ENCODE measurements around the gene CCR6.
"Not testable (repeated sequence)": the region's sequence is repeated elsewhere in the genome, so short reads cannot be mapped to it uniquely, and the experiment has no call there.

DNA sequence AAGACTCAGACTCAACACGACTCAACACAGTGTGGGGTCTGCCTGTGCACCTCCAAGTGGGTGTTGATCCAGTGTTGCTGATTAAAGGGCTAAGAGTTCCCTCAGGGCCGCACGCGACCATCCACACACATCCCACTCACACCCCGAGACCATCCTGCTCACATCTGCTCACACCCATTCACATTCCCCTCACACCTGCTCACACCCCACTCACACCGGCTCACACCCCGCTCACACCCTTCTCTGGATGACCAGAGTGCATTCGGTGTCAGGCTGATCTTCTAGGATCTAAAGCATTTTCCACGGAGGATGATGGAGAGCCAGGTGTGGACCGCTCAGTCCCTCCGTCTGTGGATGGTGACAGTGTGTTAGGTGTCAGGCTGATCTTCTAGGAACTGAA, 48.4 kb downstream of the CCR6 start:
- TF ChIP-seq, protein P1, sequence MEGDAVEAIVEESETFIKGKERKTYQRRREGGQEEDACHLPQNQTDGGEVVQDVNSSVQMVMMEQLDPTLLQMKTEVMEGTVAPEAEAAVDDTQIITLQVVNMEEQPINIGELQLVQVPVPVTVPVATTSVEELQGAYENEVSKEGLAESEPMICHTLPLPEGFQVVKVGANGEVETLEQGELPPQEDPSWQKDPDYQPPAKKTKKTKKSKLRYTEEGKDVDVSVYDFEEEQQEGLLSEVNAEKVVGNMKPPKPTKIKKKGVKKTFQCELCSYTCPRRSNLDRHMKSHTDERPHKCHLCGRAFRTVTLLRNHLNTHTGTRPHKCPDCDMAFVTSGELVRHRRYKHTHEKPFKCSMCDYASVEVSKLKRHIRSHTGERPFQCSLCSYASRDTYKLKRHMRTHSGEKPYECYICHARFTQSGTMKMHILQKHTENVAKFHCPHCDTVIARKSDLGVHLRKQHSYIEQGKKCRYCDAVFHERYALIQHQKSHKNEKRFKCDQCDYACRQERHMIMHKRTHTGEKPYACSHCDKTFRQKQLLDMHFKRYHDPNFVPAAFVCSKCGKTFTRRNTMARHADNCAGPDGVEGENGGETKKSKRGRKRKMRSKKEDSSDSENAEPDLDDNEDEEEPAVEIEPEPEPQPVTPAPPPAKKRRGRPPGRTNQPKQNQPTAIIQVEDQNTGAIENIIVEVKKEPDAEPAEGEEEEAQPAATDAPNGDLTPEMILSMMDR (IDR thresholded peaks at IDR 0.05), result not testable (repeated sequence)
- not testable (repeated sequence) for TF ChIP-seq POLR2AphosphoS5 (IDR thresholded peaks at IDR 0.05)

Measured in upper lobe of left lung (tissue), 4 donors.